ENCODE results near the gene TRPC6. TPM values are rescaled to one million over a fixed set of nuclear protein-coding genes. Genes with fewer than 3 reads are reported as not detected.

Gene TRPC6
- total RNA-seq, 1 donor from 2014 or later, result not detected

- H3K27ac Mint-ChIP-seq, result no peak overlapping the region
- peaks cover 3% of the 10 kb centered on the region for H3K9me3 Mint-ChIP-seq
- H3K4me3 Mint-ChIP-seq, result no peak overlapping the region
- ATAC-seq (ENCODE audit: low read depth) (no peak), DNase-seq (no peak)
- no peaks in the 10 kb centered on the region for H3K4me1 Mint-ChIP-seq
- ChIA-PET CTCF (no interaction called here), POLR2A (no interaction called here)
- no peaks in the 10 kb centered on the region for H3K36me3 Mint-ChIP-seq (ENCODE audit: low read depth)
- no peak for TF ChIP-seq CTCF (IDR thresholded peaks at IDR 0.05)
- intact Hi-C loops (cut with micrococcal nuclease), result no loop called here
- no peaks in the 10 kb centered on the region for H3K27me3 Mint-ChIP-seq
Measured at GRCh38 chr11:101497291-101497690, 86.5 kb downstream of the TRPC6 start.

GRCh38 chr11:101487775-101488174 lies 96.0 kb downstream of the TRPC6 start:
- ChIA-PET CTCF (no interaction called here), POLR2A (no interaction called here)
- DNase-seq (no peak), ATAC-seq (ENCODE audit: low read depth) (no peak)
- H3K9me3 Mint-ChIP-seq, result no peaks in the 10 kb centered on the region
- intact Hi-C loops (cut with micrococcal nuclease), result no loop called here
- H3K4me3 Mint-ChIP-seq, result no peak overlapping the region
- no peak for TF ChIP-seq CTCF (IDR thresholded peaks at IDR 0.05)
- no peak overlapping the region for H3K27ac Mint-ChIP-seq
- H3K4me1 Mint-ChIP-seq, result no peaks in the 10 kb centered on the region
- H3K36me3 Mint-ChIP-seq (ENCODE audit: low read depth), result no peaks in the 10 kb centered on the region
- no peaks in the 10 kb centered on the region for H3K27me3 Mint-ChIP-seq

DNA sequence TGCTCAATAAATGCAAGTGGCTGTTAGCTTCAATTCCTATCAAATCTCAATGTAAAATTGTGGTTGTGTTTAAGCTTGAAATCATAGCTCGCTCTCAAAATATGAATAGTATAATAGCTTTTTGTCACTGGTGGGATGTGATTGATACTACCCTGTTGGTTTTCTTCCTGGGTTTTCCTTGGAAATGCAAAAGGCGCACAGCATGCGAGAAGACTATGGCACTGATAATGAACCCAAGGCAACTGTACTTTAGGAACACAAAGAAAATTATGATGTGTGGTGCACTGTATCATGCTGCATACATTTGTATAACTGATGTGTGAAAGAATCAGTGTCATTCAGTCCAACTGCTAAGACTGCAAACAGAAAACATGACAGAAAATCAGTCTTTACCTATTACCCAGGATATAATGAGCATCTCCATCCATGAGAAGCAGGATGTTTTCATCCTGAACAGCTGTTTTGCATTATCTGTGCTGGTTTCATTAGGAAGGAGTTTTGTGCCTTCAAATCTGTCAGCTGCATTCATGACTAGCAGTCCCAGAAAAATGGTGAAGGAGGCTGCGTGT lies 101.2 kb downstream of the TRPC6 start:
- ATAC-seq (ENCODE audit: low read depth) (no peak), DNase-seq (no peak)
- H3K4me3 Mint-ChIP-seq, result no peak overlapping the region
- TF ChIP-seq CTCF (IDR thresholded peaks at IDR 0.05), result no peak
- ChIA-PET CTCF (no interaction called here), POLR2A (no interaction called here)
- no peaks in the 10 kb centered on the region for H3K9me3 Mint-ChIP-seq
- H3K27me3 Mint-ChIP-seq, result no peaks in the 10 kb centered on the region
- H3K36me3 Mint-ChIP-seq (ENCODE audit: low read depth), result no peaks in the 10 kb centered on the region
- no peak overlapping the region for H3K27ac Mint-ChIP-seq
- intact Hi-C loops (cut with micrococcal nuclease), result no loop called here
- H3K4me1 Mint-ChIP-seq, result no peaks in the 10 kb centered on the region

- POLR2A ChIA-PET, result no interaction called here
- CTCF ChIA-PET, result no interaction called here
- Mint-ChIP-seq H3K4me3 (no peak overlapping the region), H3K9me3 (no peaks in the 10 kb centered on the region), H3K36me3 (ENCODE audit: low read depth) (no peaks in the 10 kb centered on the region), H3K27ac (no peak overlapping the region), H3K4me1 (no peaks in the 10 kb centered on the region), H3K27me3 (no peaks in the 10 kb centered on the region)
- no peak for TF ChIP-seq CTCF (IDR thresholded peaks at IDR 0.05)
- intact Hi-C loops (cut with micrococcal nuclease), result no loop called here
- DNase-seq (no peak), ATAC-seq (ENCODE audit: low read depth) (no peak)
Measured at GRCh38 chr11:101478587-101479369, 105.0 kb downstream of the TRPC6 start.

DNA sequence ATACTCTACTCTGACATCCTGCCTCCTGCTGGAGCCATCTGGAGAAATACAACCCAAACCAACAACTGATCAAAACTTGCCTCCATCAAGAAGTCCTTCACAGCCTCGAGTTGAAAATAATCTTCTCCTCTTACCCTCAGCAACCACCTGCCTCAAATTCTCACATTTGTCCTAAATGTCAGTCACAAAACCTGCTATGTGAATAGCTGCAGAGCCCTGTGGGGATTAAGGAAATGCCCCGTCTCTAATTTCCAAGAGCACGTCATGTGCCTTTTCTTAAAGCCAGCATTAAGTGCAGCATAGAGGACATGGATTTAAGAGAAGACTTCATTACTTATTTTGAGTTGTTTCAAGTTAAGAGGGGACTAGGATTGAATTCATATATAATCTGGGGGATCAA lies 105.9 kb downstream of the TRPC6 start:
- no peaks in the 10 kb centered on the region for H3K36me3 Mint-ChIP-seq (ENCODE audit: low read depth)
- intact Hi-C loops (cut with micrococcal nuclease), result no loop called here
- H3K27ac Mint-ChIP-seq, result no peak overlapping the region
- ChIA-PET POLR2A (no interaction called here), CTCF (no interaction called here)
- H3K4me1 Mint-ChIP-seq, result no peaks in the 10 kb centered on the region
- H3K27me3 Mint-ChIP-seq, result no peaks in the 10 kb centered on the region
- TF ChIP-seq CTCF (IDR thresholded peaks at IDR 0.05), result no peak
- DNase-seq, result no peak
- H3K9me3 Mint-ChIP-seq, result no peaks in the 10 kb centered on the region
- ATAC-seq (ENCODE audit: low read depth), result no peak
- no peak overlapping the region for H3K4me3 Mint-ChIP-seq

All from activated B cell treated with CpG ODN at 0.5 μM for 24 hours (primary cell).